DOHH2 (cell line): ENCODE data around the gene GALNT13.

Experiments
- CTCF ChIP-seq: fragments of 200-600 bp; sonication (generic); IDR thresholded peaks from one replicate; pipeline ENCODE4 v1.5.1; 2014; ENCODE audit warnings: antibody characterized with exemption, mild to moderate bottlenecking, low read depth, low read length; ENCODE audit not compliant: poor library complexity, severe bottlenecking
- EZH2phosphoT487 ChIP-seq: fragments of 200-600 bp; sonication (generic); IDR thresholded peaks from 2 replicates; pipeline ENCODE4 v1.6.1; 2017; ENCODE audit warnings: borderline replicate concordance, mild to moderate bottlenecking, antibody characterized with exemption, low read length, moderate library complexity, mixed read lengths

- TF ChIP-seq CTCF (peak; percentile 33), EZH2phosphoT487 (no peak)
Measured at GRCh38 chr2:154375579-154375931, 503.8 kb downstream of the GALNT13 start.
